Globus pallidus (tissue), 1 donor: ENCODE measurements around the gene INF2.

Source experiments
- DNase-seq: peaks from one replicate; pipeline ENCODE4 v3.0.0-alpha.2; 2015; ENCODE audit warnings: low spot score

INF2 gene

DNA sequence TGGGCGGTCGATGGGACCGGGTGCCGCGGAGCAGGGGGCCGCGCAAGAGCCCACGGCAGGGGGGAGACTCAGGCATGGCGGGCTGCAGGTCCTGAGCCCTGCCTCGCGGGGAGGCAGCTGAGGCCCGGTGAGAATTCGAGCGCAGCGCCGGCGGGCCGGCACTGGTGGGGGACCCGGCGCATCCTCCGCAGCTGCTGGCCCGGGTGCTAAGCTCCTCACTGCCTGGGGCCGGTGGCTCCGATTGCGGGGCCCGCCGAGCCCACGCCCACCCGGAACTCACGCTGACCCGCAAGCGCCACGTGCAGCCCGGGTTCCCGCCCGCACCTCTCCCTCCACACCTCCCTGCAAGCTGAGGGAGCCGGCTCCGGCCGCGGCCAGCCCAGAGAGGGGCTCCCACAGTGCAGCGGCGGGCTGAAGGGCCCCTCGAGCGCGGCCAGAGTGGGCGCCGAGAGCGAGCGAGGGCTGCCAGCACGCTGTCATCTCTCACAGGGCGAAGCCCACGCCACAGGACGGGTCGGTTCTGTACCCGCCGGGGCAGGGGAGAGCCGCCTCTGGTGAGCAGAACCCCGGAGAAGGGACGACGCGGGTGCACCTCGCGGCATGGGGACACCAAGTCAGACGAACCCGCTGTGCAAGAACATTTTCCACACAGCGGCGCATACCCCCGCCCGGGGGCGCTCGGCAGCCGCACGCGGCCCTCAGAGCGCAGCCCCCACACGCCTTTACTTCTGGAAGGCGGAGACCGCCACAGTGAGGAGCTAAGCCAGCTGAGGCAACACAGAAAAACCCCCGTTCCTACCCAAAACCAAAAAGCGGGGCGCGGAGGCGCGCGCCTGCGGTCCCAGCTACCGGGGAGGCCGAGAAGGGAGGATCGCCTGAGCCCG lies 62.4 kb downstream of the INF2 start:
- no peak for DNase-seq

- DNase-seq, result no peak
Observed at GRCh38 chr14:104752423-104752734, 63.0 kb downstream of the INF2 start.

DNA sequence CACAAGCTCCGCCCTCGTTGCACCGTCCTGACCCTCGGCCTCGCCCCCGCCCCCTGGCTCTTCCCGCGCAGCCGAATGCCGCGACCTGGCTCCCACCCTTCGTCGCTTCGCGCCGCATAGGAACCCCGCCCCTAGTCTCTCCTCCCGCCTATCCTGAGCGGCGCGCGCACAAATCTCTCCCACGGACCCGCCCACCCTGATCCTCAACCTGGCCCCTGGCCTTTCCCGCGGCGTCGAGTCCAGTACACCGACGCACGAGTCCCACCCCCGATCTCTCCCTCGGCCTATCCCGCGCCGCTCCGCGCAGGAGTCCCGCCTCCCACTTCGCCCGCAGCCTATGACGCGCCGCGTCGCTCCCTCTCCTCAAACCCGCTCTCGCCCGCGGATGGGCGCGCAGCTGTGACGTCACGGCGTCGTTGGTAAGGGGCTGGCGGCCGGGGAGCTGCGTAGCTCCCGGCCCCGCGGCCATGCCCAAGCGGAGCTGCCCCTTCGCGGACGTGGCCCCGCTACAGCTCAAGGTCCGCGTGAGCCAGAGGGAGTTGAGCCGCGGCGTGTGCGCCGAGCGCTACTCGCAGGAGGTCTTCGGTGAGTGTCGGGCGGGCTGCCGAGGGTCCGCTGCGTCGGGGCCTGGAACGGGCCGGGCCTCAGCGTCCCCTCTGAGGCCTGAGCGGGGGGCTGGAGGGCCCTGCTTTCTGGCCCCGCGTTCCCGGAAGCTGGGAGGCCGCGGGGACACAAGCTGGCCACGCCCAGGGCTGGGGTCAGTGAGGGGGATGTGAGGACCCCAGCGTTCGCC lies 63.5 kb downstream of the INF2 start, which contains the start of gene SIVA1:
Gene SIVA1 (plus strand): TSS at position 413 of the 793 bp plus-strand sequence. CDS start 55 bp downstream, at position 468.
- peak; percentile 99 for DNase-seq

DNA sequence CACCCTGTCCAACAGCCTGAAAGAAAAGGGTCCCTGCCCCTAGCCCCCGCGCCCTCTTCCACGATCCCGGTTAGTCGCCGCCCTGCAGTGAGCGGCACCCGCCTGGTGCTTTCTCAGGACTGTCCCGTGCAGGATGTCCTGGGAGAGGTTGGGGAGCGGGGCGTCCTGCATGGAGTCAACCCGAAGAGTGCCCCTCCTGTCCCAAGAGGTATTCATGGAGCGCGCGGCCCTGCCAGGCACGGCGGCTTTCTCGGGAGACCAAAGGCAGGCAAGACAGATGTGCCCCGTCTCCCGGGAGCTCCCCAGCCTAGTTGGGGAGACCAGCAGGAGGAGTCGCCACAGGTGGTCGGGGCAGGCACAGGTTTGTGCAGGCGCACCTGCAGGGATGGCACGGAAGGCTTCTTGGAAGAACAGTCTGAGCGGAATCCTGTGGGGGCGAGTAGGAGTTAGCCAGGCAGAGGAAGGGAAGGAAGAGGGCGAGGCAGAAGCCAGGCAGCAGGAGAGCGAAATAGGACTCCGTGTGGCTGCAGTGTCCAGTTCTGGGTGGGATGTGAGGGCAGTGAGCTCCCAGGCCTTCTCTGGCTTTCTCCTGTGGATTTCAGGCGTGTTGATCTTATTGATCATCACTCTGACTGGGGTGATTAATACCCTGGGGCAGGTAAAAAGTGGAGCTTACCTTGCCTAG lies 64.3 kb downstream of the INF2 start:
- no peak for DNase-seq

DNA sequence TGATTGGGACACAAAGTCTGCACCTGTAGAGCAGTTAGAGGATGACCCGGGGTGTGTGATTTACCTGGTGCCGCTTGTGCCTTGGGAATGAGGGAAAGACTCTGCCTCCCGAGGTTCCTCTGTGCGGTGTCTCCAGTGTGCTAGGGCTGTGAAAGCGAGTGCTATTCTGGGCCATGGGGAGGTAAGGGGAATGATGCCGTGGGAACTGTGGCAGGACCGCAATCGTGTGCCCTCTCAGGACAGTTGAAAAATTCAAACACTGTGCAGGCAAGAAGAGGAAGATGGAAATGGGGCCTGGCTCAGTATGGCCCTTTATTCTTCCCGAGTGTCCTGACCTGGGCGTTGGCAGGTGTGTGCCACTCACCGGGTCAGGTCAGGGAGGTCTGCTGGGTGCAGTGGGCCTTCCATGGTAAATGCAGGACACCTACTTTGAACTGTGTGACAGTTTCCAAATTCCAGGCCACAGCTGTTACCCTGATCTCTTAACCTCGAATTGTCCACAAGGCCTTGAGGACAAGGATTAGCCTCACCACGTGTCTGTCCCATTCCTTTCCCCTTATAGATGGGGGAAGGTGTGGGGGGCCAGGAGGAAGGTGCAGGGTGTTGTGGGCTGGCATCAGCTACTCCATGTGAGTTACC lies 64.9 kb downstream of the INF2 start:
- no peak for DNase-seq

- no peak for DNase-seq
Observed at GRCh38 chr14:104755621-104756020, 66.2 kb downstream of the INF2 start.

DNA sequence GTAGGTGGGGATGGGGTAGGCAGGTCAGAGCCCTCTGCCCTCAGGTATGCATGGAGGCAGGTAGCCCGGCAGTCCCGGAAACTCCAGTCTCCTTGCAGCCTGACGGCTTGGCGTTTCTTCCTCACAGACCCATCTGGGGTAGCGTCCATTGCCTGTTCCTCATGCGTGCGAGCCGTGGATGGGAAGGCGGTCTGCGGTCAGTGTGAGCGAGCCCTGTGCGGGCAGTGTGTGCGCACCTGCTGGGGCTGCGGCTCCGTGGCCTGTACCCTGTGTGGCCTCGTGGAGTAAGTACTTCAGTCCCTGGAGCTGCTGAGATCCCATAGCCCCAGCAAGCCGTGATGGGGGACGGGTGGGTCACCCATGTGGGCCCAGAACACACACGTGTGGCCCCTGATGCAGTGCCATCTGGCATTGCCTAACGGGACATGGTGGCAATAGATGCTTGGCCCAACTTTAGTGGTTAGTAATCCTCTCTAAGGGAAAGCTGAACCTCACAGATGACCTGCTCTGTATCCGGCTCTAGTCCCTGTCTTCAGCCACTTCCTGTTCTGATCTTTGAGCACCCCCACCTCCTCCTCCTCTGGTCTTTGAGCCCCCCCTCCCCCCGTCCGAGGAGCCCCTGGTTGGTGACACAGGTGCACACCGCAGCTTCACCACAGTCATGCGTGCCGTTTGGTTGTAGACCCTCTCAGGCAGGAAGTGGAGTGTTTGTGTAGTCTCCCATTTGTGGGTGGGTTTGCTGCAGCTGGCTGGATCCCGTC lies 67.2 kb downstream of the INF2 start:
- no peak for DNase-seq

DNA sequence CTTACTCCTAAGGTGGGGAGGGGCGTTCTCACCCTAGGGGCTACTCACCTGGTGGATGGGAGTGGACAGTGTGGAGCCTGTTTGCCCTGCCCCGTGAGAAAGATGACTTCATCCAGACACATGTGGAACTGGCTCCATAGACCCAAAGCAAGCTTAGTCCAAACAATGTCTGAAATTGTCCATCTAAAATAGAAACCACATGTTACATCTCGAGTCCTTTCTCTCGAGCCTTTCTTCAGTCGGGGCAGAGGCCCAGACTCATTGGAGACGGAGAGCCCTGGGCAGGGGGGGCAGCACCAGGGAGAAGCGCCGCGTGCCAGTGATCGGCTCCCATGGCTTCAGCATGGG lies 67.8 kb downstream of the INF2 start:
- no peak for DNase-seq

- DNase-seq, result no peak
Observed at GRCh38 chr14:104757681-104758392, 68.4 kb downstream of the INF2 start.

DNA sequence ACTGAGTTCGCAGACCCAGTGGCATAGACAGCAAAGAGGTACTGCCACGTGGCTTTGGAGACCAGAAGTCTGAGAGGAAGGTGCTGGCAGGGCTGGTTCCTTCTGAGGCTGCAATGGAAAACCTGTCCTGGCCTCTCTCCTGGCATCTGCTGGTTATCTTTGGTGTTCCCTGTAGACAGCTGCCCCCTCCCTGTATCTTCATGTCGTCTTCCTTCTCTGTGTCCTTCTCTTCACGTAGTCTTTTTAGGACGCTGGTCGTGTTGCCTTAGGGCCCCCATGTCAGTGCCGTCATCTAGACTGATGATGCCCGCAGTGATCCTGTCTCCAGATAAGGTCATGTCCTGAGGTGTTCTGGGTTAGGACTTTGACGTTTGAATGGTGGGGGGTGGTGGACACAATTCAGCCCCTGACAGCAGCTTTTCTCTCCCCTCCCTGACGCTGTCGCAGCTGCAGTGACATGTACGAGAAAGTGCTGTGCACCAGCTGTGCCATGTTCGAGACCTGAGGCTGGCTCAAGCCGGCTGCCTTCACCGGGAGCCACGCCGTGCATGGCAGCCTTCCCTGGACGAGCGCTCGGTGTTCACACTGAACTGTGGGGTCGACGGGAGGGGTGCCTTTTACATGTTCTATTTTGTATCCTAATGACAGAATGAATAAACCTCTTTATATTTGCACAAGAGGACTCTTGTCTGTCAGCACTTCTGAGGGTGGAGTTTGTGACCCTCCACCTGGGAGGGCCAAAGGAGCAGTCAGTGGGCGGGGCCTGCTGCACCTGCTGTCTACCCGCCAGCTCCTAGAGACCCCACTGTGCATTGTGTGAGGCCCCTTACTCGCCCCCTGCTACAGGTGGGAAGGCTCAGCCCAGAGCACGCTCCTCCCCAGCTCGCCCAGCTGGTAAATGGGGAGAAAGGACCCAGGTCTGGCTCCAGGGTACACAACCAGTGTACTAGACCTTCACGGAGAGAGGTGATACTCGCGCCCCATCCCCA lies 69.9 kb downstream of the INF2 start:
- no peak for DNase-seq

- DNase-seq, result no peak
Observed at GRCh38 chr14:104765517-104765916, 76.1 kb downstream of the INF2 start.

DNA sequence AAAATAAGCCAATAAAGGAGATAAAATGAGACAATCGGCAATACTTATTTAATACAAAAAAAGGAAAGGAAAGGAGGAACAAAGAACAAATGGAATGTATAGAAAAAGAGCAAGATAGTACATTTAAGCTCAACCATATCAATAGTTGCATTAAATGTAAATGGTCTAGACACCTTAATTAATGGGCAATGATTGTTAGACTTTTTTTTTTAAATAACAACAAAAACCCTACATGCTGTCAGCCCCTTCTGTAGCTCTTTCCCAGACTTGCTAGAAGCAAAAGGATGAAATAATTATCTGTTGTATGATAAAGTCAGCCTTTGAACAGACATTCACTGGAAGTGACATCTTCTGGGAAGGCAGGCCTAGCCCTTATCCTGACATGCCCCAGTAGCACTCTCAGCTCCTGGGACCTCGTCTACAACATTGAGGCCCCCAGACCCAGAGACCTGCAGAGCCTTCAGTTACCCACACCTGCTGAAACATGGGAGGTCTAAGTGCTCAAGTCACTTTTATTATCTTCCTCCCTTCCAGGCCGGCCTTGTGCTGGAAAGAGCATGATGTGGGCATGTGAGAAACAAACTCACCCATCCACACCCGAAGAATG lies 76.9 kb downstream of the INF2 start:
- no peak for DNase-seq

DNA sequence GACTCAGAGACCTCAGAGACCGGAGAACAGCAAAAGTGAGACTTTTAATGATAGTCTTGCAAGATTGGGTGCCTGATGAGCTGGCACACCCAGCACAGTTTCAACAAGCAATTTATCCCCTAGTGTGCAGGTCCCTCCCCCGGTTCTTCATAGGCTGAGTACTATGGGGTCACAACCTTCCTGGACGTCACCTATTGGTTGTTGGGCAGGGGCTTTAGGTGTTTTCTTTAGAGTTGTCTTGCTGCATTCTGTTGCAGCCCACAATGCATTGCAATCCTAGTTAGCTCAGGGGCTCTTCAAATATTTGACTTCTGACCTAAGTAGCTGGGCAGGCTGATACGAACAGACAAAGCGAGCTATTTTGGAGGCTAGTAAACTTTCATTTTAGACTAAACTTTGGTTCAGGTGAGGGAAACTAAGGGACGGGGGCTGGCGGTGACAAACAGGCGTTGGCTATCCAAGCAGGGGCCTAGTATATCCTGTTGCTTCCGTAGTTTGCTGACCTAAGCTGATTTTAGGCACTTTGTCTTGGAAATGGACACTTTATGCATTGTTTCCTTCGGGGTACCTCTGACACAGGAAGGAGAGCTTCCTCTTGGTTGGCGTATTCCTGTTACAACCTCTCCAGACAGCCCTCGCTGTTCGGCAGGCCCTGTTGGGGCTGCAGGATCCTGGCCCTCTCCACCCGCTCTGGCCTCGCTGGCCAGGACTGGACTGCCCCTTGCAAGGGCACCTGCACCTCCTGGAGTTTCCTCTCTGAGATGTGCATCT lies 77.6 kb downstream of the INF2 start:
- DNase-seq, result no peak

DNA sequence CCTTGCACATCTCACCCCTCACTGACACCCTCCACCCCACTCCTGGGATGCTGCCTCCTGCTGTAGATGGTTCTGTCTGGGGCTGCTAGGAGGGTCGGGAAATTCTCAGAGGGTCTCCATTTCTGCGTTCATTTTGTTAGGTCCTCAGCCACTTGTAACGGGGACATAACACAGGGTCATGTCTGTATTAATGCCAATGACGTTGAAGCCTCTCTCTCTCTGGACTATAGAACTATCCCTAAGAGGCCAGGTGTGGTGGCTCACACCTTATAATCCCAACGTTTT lies 78.2 kb downstream of the INF2 start:
- no peak for DNase-seq

GRCh38 chr14:104768437-104769323 lies 79.3 kb downstream of the INF2 start:
- peak; percentile 69 for DNase-seq

DNA sequence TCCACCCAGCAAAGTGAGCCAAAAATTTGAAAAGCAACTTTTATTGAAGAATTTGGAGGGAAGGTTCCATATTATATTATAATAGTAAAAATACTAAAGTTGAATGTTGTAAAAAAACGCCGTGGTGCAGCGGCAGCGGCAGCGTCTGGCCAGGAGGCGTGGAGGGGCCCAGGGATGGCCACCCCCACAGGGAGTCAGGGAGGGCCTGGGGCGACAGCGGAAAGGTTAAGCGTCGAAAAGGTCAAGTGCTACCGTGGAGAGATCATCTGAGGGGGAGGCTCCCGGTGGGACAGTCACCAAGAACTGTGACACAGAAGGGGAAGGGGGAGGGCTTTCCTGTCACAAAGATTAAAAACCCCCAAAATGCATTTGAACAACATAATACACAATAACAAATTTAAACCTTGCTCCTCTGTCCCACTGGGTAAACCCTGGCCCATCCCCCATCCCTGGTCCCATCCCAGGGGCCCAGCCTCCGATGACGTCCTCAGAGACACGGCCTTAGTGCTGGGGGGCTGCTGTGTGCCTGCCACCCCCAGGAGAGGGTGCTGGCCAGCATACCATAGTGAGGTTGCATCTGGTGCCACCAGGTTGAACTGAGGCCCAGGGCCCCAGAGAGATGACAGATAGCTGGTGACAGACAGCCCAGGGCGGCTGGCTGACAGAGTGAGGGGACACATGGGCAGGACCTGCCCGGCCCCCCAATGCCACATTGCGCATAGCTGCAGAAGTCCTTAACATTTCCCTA lies 80.1 kb downstream of the INF2 start:
- DNase-seq, result no peak

DNA sequence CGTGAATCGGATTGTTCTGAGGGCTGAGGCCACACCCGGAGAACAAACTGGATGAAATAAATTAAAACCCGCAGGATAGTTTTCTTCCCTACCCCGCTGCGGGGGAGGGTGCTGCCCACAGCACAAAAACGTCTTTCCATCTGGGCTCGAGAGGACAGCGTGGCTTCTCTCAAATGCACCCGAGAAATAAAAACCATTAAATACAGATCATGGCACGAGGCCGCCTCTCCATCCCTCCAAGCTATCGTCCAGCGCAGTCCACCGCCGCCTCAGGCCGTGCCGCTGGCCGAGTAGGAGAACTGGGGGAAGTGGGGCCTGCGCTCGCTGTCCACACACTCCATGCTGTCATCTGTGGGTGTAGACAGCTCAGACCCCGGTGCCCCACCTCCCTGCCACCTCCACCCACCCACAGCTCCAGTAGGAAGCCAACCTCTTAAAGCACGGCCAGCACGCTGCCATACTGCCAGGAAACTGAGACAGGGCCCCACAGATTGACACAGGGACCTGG lies 80.7 kb downstream of the INF2 start:
- DNase-seq, result no peak
